MM.1S (cell line): Measurements from ENCODE around the gene SLCO3A1.

Experiments used
- EZH2 ChIP-seq: fragments of 300-600 bp; sonication (generic); optimal IDR thresholded peaks from 2 replicates; pipeline ENCODE3; 2017; ENCODE audit warnings: low read depth, mild to moderate bottlenecking, antibody characterized with exemption, low read length, mixed read lengths
- TF ChIP-seq, protein P1 (sequence below): fragments of 300-600 bp; sonication (generic); IDR thresholded peaks from 2 replicates; pipeline ENCODE4 v1.5.1; 2016; ENCODE audit warnings: antibody characterized with exemption, low read length, mixed read lengths

DNA sequence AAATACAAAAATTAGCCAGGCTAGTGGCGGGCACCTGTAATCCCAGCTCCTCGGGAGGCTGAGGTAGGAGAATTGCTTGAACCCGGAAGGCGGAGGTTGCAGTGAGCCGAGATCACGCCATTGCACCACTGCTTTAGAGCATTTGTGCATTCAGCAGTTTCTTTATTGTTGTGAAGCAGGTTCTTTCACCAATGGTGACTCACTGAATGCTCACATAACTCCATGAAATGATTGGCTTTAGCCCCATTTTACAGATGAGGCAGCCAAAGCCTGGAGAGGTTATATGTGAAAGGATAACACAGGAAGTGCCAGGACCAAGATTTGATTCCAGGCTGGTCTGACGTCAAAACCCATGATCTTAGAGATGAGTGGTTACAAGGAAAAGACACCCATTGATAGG is 195.2 kb downstream of the SLCO3A1 start:
- TF ChIP-seq, protein P1, sequence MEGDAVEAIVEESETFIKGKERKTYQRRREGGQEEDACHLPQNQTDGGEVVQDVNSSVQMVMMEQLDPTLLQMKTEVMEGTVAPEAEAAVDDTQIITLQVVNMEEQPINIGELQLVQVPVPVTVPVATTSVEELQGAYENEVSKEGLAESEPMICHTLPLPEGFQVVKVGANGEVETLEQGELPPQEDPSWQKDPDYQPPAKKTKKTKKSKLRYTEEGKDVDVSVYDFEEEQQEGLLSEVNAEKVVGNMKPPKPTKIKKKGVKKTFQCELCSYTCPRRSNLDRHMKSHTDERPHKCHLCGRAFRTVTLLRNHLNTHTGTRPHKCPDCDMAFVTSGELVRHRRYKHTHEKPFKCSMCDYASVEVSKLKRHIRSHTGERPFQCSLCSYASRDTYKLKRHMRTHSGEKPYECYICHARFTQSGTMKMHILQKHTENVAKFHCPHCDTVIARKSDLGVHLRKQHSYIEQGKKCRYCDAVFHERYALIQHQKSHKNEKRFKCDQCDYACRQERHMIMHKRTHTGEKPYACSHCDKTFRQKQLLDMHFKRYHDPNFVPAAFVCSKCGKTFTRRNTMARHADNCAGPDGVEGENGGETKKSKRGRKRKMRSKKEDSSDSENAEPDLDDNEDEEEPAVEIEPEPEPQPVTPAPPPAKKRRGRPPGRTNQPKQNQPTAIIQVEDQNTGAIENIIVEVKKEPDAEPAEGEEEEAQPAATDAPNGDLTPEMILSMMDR, result no peak
- no peak for TF ChIP-seq EZH2
